Frontal cortex (tissue), 1 donor: ENCODE measurements around the gene RNF183. TPM values are rescaled to one million over a fixed set of nuclear protein-coding genes. Genes with fewer than 3 reads are reported as not detected.

Experiments used
- total RNA-seq: library from RNA; depleted of rRNA; stranded (reverse); fragments of >200 nt; gene quantifications from one replicate; pipeline ENCODE4 v1.2.3, GENCODE V29; 2014

Gene RNF183
- total RNA-seq, 1 donor from 2014 or later: not detected

Other genes starting within 250 kb of the RNF183 start
- 22.8 TPM for gene ZFP37, start 246.7 kb downstream of the RNF183 start, total RNA-seq
- gene SLC31A2, start 152.4 kb downstream of the RNF183 start, total RNA-seq: 6.9 TPM
- gene FKBP15, start 82.1 kb downstream of the RNF183 start, total RNA-seq: 9.8 TPM
- 7.3 TPM for gene SLC31A1, start 81.8 kb downstream of the RNF183 start, total RNA-seq
- gene CDC26, start 27.8 kb downstream of the RNF183 start, total RNA-seq: 14.3 TPM
- gene PRPF4, start 27.7 kb downstream of the RNF183 start, total RNA-seq: 23.6 TPM
- 2.4 TPM for gene WDR31, start 36.9 kb upstream of the RNF183 start, total RNA-seq
- gene BSPRY, start 46.2 kb upstream of the RNF183 start, total RNA-seq: under 0.01 TPM
- 9.0 TPM for gene HDHD3, start 73.6 kb upstream of the RNF183 start, total RNA-seq
- gene ALAD, start 97.9 kb upstream of the RNF183 start, total RNA-seq: 11.4 TPM
- 39.5 TPM for gene POLE3, start 107.3 kb upstream of the RNF183 start, total RNA-seq
- 1.2 TPM for gene C9orf43, start 107.4 kb upstream of the RNF183 start, total RNA-seq
- gene RGS3, start 160.4 kb upstream of the RNF183 start, total RNA-seq: 11.4 TPM